Posterior cingulate gyrus (tissue), 11 donors: ENCODE results near the gene STMN3.

Experiments
- DNase-seq, 10 donors: peaks; one replicate each; pipeline versions ENCODE4 v3.0.0 to v3.0.0-alpha.2; 2020 to 2021; ENCODE audit warnings: mixed read lengths in 3 of 10
- intact Hi-C: fragments of 100-400 bp; cut with DNase I; formaldehyde crosslinking; loops from one replicate; pipeline ENCODE4 v1.15.1; 2023

STMN3 gene

DNA sequence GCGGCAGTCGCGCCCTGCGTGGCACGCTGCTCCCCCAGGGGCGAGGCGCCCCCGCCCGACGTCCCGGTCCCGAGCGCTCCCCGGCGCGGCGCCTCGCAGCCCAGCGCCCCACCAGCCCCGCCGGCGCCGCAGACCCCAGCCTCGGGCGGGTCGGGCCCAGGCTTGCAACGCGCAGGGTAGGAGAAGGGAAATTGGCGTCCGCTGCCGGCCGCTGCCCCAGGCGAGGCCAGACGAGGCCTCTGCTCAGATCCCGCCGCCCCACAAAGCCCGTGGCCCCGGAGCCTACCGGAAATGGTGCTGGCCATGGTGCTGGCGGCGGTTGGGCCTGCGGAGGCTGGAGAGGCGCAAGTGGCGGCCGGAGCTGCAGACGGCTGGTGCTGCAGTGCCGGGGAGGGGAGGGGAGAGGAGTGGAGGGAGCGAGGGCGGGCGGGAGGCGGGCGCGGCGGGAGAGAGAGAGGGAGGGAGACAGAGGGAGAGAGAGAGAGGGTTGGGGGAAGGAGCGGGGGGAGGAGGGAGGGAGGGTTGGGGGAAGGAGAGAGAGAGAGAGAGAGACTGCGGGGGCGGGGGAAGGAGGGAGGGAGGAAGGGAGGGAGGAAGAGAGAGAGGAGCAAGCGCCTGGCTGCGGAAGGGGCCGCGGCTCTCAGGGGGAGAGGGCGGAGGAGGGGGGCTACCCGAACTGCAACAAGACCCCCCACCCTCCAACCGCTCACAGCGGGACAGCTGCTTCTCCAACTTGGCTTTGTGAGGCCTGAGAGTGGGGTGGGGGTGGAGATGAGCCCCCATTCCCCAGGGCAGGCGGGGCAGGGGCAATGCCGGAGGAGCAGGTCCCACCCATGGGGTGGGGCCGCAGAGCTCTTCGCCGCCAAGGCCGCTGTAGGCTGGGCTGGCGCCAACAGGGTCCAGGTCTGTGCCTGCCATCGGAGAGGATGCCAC, at the start of gene STMN3:
TSS of gene STMN3 (minus strand) at position 384 of the 933 bp plus-strand sequence. CDS start at position 305, 79 bp downstream.
- peak; percentile 70 to 98 (median 88) for DNase-seq
- intact Hi-C loops: no loop called here

DNA sequence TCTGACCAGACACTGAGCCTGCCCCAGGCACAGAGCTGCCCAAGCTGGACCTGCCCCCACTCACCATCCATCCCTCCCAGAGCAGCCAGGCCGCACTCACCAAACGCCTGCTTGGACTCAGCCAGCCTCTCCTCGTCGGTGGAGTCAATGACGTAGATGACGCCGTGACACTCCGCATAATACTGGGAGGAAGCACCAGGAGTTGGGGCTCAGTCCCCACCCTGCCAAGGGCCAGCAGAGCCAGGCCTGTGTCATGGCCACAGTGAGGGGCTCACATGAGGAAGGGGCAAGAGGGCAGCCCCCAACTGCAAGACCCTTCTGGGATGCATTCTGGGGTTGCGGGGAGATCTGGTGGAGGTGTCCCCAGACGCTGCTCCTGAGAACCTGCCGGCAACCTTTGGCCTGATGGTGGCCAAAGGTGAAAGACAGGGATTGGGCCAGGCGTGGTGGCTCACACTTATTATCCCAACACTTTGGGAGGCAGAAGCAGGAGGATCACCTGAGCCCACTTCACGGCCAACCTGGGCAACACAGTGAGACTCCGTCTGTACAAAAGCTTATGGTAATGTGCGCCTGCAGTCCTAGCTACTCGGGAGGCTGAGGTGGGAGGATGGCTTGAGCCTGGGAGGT, 48.9 kb upstream of the STMN3 start:
- peak in 4 of 10 donors; percentile 7 to 77 (median 46) for DNase-seq
- intact Hi-C loops: loop anchor here (10.0 kb wide), 1 partner anchor 163 kb away; the partner anchor contains the start of genes ABHD16B and TPD52L2

DNA sequence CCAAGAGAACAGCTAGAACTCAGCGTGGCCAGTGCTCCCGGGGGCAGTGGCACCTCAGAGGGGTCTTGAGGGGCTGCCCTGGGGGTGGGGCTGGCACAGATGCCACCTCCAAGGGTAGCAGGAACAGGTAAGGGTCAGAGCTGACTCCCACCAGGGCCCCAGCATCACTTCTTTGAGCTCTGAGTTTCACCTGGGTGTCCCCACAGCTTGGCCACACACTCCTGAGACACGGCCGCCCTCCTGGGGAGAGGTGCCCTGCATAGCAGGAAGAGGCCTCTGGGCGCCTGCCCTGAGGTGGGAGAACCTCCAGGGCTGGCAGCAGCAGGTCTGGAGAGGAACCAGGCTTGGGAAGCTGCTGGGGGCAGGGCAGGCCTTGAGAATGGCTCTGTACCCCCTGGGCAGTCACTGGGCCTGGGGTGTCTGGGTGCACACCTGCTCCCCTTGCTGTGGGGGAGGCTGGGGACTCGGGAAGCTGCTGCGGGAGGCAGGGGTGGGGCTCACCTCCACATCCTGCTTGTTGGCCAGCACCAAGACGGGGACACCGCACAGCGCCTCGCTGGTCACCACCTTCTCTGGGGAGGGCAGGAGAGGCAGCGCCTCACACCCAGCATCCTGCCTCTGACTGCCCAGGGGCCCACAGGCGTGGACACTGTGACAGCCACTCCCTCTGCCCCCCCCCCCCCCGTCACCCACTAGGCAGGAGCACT, 48.3 kb upstream of the STMN3 start:
- DNase-seq: peak in 3 of 10 donors; percentile 58 to 72 (median 63)
- intact Hi-C loops: loop anchor here (10.0 kb wide), 1 partner anchor 163 kb away; the partner anchor contains the start of genes ABHD16B and TPD52L2

DNA sequence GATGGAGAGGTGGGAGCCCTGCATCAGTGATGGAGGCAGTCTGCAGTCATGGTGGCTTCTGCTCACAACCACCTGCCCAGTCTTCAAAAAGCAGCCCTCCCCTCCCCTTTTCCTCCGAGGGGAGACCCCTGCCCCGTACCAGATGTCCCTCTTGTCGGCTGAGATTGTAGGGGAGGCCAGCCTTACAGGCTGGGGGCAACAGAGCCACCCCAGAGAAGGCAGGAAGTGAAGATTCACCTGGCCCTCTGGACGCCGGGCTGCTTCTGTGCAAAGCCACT, 47.8 kb upstream of the STMN3 start:
- intact Hi-C loops: loop anchor here (10.0 kb wide), 1 partner anchor 164 kb away; the partner anchor contains the start of genes ABHD16B and TPD52L2
- DNase-seq: peak in 2 of 10 donors; percentile 53 to 66

DNA sequence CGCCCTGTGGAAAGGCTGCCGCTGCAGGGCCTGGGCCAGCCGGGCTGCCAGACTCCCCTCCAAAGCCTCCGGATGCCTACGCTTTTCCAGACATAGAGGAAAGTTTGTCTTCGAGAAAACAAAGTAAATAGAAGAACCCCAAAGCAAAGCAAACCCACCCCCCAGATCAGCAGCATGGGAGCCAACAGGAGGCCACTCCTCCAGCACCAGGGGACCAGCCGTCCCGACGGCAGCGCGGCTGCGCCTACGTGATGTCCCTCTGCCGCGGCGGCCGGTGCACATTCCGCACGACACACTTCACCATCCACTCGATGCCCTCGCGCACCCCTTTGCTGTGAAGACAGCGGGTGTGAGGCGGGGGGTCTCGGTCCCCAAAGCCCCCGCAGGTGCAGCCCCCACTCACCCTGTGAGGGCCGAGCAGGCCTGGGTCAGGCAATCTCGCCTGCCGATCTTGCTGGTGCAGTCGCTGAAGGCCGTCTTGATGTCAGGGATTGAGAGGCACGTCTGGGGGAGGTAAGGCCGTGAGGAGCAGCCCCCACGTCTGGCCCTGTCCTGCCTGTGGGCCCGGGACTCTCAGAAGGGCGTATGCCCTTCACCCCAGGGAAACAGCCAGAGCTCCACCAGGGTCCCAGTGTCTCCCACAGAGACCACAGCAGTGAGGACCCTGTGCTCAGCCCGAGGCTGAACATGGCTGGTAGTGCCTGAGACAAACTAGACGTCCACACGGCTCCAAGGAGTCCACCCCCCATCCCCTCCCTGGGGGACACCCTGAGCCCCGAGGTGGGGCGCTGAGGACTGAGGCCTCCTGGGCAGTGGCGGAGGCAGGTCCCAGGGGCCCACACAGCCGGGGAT, 47.2 kb upstream of the STMN3 start:
- intact Hi-C loops: loop anchor here (10.0 kb wide), 1 partner anchor 164 kb away; the partner anchor contains the start of genes ABHD16B and TPD52L2
- peak in 3 of 10 donors; percentile 55 to 79 (median 70) for DNase-seq

DNA sequence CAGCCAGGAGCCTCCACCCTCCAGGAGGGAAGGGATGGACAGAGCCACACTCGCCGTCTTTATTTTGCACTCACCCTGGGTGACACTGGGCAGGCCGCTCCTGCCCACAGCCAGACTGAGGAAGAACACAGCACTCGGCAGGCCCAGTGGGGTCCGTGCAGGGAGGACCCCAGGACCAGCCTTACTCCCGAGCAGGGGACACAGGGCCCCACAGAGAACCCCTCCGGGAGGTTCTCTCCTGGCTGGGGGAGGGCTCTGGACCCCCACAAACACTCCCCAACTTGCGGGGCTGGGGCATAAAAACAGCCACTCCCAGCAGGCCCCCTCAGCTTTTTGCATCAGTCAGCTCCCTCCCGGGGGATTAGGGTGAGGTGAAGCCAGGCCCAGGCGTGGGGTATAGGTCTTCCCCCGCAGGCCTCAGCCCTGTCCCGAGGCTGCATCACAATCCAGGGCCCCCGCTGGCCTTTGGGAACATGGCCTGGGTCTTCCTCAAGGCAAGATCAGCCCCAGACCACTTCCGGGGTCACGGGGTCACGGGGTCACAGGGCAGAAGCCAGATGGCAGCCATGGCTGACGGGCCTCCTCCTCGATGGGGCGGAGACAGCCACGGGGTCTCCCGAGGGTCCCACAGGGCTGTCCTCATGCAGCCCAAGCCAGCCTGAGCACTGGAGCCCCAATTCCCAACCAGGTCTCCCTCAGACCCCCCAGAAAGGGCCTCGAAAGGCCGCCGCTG, 46.4 kb upstream of the STMN3 start:
- DNase-seq: peak in 3 of 10 donors; percentile 59 to 79 (median 79)

DNA sequence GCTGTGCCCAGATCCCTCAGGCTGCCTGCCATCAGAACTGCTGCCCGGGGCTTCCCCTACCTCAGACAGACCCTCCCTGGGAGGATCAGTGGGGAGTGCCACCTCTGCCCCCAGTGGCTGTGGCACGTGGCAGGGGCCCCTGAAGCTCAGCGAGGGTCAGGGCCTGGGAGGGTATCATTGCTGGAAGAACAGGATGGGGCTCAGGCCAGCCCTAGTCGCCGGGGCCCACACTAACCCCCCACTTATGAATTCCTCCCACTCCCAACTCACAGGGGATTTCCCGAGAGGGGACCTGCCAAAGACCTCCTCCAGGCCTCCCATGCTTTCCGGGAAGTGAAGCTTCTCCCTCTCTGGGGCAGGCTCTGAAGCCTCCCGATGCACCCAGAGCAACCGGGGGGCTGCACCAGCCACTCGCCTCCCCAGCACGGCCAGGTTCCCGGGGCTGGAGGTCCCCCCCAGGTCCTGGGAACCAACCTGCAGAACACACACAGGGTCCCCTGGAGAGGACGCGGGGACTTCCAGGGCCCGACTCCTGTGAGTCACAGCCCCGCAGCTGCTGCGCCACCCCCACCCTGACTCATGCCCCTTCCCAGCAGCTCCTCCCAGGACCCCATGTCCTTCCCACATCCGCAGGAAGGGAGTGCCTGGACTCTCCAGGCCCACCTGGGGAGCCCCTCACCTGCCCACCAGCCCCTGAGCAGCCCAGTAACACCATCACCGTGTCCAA, 45.7 kb upstream of the STMN3 start:
- intact Hi-C loops: no loop called here
- DNase-seq: peak in 3 of 10 donors; percentile 75 to 86 (median 81)

More for the DNA sequence above, 46.4 kb upstream of the STMN3 start:
- intact Hi-C loops: loop anchor here (10.0 kb wide), 1 partner anchor 165 kb away; the partner anchor contains the start of genes ABHD16B and TPD52L2

DNA sequence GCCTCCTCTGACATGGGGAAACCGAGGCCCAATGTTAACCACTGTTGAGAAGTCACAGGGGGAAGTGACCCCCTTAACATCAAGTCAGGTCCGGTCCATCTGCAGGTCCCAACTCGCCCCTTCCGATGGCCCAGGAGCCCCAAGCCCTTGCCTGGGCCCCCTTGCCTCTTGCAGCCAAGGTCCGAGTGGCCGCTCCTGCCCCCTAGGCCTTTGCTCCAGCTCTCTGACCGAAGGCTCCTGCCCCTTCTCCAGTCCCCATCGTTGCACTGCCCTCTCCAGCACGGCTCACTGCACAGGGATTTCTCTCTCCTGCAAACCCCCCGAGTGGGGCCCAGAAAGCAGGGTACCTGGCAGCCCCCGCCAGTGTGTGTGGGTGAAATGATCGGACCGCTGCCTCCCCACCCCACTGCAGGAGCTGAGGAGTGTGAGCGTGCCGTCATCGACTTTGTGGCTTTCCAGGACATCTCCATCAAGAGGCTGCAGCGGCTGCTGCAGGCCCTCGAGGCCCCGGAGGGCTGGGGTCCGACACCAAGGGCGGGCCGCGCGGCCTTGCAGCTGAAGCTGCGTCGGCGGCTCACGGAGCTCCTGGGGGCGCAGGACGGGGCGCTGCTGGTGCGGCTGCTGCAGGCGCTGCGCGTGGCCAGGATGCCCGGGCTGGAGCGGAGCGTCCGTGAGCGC, 44.8 kb upstream of the STMN3 start:
- peak in 3 of 10 donors; percentile 71 to 84 (median 82) for DNase-seq
- intact Hi-C loops: no loop called here

GRCh38 chr20:63697357-63697867, 44.2 kb upstream of the STMN3 start:
- DNase-seq: peak in 2 of 10 donors; percentile 78 to 82
- intact Hi-C loops: no loop called here

DNA sequence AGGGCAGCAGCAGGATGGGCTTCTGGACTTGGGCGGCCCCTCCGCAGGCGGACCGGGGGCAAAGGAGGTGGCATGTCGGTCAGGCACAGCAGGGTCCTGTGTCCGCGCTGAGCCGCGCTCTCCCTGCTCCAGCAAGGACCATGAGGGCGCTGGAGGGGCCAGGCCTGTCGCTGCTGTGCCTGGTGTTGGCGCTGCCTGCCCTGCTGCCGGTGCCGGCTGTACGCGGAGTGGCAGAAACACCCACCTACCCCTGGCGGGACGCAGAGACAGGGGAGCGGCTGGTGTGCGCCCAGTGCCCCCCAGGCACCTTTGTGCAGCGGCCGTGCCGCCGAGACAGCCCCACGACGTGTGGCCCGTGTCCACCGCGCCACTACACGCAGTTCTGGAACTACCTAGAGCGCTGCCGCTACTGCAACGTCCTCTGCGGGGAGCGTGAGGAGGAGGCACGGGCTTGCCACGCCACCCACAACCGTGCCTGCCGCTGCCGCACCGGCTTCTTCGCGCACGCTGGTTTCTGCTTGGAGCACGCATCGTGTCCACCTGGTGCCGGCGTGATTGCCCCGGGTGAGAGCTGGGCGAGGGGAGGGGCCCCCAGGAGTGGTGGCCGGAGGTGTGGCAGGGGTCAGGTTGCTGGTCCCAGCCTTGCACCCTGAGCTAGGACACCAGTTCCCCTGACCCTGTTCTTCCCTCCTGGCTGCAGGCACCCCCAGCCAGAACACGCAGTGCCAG, 43.6 kb upstream of the STMN3 start, which contains the start of gene TNFRSF6B:
TSS of gene TNFRSF6B (plus strand) at position 25 of the 729 bp plus-strand sequence. CDS start at position 141, 116 bp downstream.
- DNase-seq: peak in 2 of 10 donors; percentile 76 to 90
- intact Hi-C loops: no loop called here

- intact Hi-C loops: no loop called here
- DNase-seq: peak in 2 of 10 donors; percentile 63 to 69
Observed at GRCh38 chr20:63696306-63696627, 43.0 kb upstream of the STMN3 start.

GRCh38 chr20:63695424-63696305, 42.4 kb upstream of the STMN3 start:
- intact Hi-C loops: no loop called here
- DNase-seq: peak in 3 of 10 donors; percentile 31 to 69 (median 39)

GRCh38 chr20:63694584-63695423, 41.6 kb upstream of the STMN3 start:
- intact Hi-C loops: no loop called here
- DNase-seq: peak in 1 of 10 donors; percentile 81

GRCh38 chr20:63693733-63694583, 40.7 kb upstream of the STMN3 start:
- DNase-seq: peak in 1 of 10 donors; percentile 76
- intact Hi-C loops: no loop called here
